Spleen (tissue), 7 donors: ENCODE results near the gene ZNF543.

Source experiments
- CTCF ChIP-seq, 11 experiments: fragments of 200-600 bp in 7 of 11; fragments of 450-650 bp in 4 of 11; sonication (generic) in 4 of 11; IDR thresholded peaks in 8 of 11; conservative IDR thresholded peaks in 3 of 11; 1 replicate in 7 of 11; 2 replicates in 4 of 11; pipeline versions ENCODE4 v1.4.0 to v1.8.0; 2016 to 2021; ENCODE audit warnings: antibody characterized with exemption in 11 of 11, inconsistent platforms in 4 of 11, mild to moderate bottlenecking in 1 of 11
- POLR2A ChIP-seq, 3 donors: fragments of 450-650 bp; IDR thresholded peaks; one replicate each; pipeline ENCODE4 v1.5.1; 2017; ENCODE audit warnings: antibody characterized with exemption in 3 of 3, mild to moderate bottlenecking in 1 of 3
- donor health status: DM: no; HTN: no; CAD: no; lungs with moderate emphysema.
- donor health status: DM: no; HTN: no; CAD: no.
- donor health status: DM: no; HTN: no; CAD: no.

GRCh38 chr19:57334191-57334590 lies 13.9 kb downstream of the ZNF543 start:
- no peak for TF ChIP-seq CTCF (IDR thresholded peaks at IDR 0.05 in 8 of 11, conservative IDR thresholded peaks at IDR 0.05 in 3 of 11)
- no peak for TF ChIP-seq POLR2A (IDR thresholded peaks at IDR 0.05)
